Measurements from ENCODE around the gene SEMA6D. TPM values are rescaled to one million over a fixed set of nuclear protein-coding genes. Genes with fewer than 3 reads are reported as not detected.

Gene SEMA6D
- total and polyA plus RNA-seq, 10 of the 15 experiments (the other 5 are each of a cell fraction or from before 2014, with no cell fraction given) = 0.01 to 0.52 (median 0.09) TPM; not detected in 6

GRCh38 chr15:47720555-47720954, 3.2 kb downstream of the SEMA6D start (continued):
- no peak for TF ChIP-seq ZNF687 (IDR thresholded peaks at IDR 0.05)
- no peak for TF ChIP-seq HDAC6 (IDR thresholded peaks at IDR 0.05; ENCODE audit: unreplicated experiment)
- no peak for TF ChIP-seq E2F4 (IDR thresholded peaks at IDR 0.05; ENCODE audit: low read depth, low read length)

- ChIA-PET CTCF (interaction anchor here (0.8 to 2.4 kb wide), 2 partner anchors 10 to 531 kb away, joined by 3 to 6 read pairs; no protein-coding TSS in a partner anchor), RAD21 (ENCODE audit: unreplicated experiment) (no interaction called here), POLR2A (no interaction called here), SMC1A (ENCODE audit: uncharacterized antibody, unreplicated experiment) (no interaction called here)
- H3K27ac ChIP-seq (ENCODE audit: control insufficient read depth, insufficient read depth) = no peak overlapping the region
- no peak overlapping the region for H3K4me3 ChIP-seq
- intact Hi-C loops (cut with micrococcal nuclease; ENCODE audit: unreplicated experiment) = no loop called here
- no peaks in the 10 kb centered on the region for H3K79me2 ChIP-seq (ENCODE audit: control insufficient read depth, insufficient read depth, low read length)
- ATAC-seq (no peak), FAIRE-seq (no peak), DNase-seq (ENCODE audit: low read depth, low spot score) (no peak)
- H3K27me3 ChIP-seq (replicated peaks in 1 of 2; ENCODE audit: control insufficient read depth in 2 of 2, insufficient read depth in 2 of 2, low read length in 1 of 2) = peaks cover 7 to 21% of the 10 kb centered on the region in 2 experiments
- WGBS (ENCODE audit: insufficient coverage, insufficient replicate concordance, low lambda C conversion rate, missing lambda C conversion rate) = 7% methylated on average over 4 of the region's 4 CpGs
- H4K20me1 ChIP-seq (ENCODE audit: control insufficient read depth, insufficient read depth) = no peaks in the 10 kb centered on the region
- no peak overlapping the region for H3K4me2 ChIP-seq (ENCODE audit: control insufficient read depth, insufficient read depth)
- no peaks in the 10 kb centered on the region for H3K36me3 ChIP-seq (ENCODE audit: control insufficient read depth in 2 of 2, insufficient read depth in 2 of 2, low read length in 1 of 2)
- in situ Hi-C loops (cut with MboI) = no loop called here
- no peaks in the 10 kb centered on the region for H3K9me3 ChIP-seq (replicated peaks; ENCODE audit: control insufficient read depth, insufficient read depth, low read length)
- no peak overlapping the region for H2AFZ ChIP-seq (ENCODE audit: control insufficient read depth, low read depth, low read length)
- H3K4me1 ChIP-seq (ENCODE audit: control insufficient read depth, insufficient read depth, low read length) = no peaks in the 10 kb centered on the region
- BruUV-seq (replicated peaks) = no TSS peak
- no peak overlapping the region for H3K9ac ChIP-seq (ENCODE audit: control insufficient read depth, insufficient read depth, low read length)
- TF ChIP-seq BMI1 (IDR thresholded peaks at IDR 0.05; ENCODE audit: borderline replicate concordance) = no peak
- no peak for TF ChIP-seq MAX (IDR thresholded peaks at IDR 0.05; ENCODE audit: low read depth, low read length)
- no peak for TF ChIP-seq MTA2 (IDR thresholded peaks at IDR 0.05; ENCODE audit: low read depth)
- TF ChIP-seq BCL11A (IDR thresholded peaks at IDR 0.05; ENCODE audit: low read depth, low read length) = no peak
- no peak for TF ChIP-seq BCLAF1 (IDR thresholded peaks at IDR 0.05)
- no peak for TF ChIP-seq EED (IDR thresholded peaks at IDR 0.05; ENCODE audit: low read depth)
- no peak for TF ChIP-seq PKNOX1 (IDR thresholded peaks at IDR 0.05)
- TF ChIP-seq E2F4 (IDR thresholded peaks at IDR 0.05; ENCODE audit: low read depth, low read length) = no peak
These were observed 4.4 kb downstream of the SEMA6D start for GRCh38 chr15:47721676-47722075.
